D721Med (cell line): ENCODE data around the gene CLRN3.

ENCODE experiments used
- DNase-seq: peaks from one replicate; pipeline ENCODE4 v3.0.0; 2011; ENCODE audit warnings: low spot score; ENCODE audit not compliant: insufficient read length
- FAIRE-seq: peaks from 2 replicates; lab custom pipeline; 2011; peaks lifted over from hg19 to GRCh38; lab: Jason Lieb, UNC
- TF ChIP-seq, protein P1 (sequence below): IDR thresholded peaks from 2 replicates; pipeline ENCODE4 v1.5.1; 2012; ENCODE audit warnings: mild to moderate bottlenecking, control low read depth; ENCODE audit not compliant: insufficient read depth; ENCODE audit errors: missing control alignments

The CLRN3 gene

DNA sequence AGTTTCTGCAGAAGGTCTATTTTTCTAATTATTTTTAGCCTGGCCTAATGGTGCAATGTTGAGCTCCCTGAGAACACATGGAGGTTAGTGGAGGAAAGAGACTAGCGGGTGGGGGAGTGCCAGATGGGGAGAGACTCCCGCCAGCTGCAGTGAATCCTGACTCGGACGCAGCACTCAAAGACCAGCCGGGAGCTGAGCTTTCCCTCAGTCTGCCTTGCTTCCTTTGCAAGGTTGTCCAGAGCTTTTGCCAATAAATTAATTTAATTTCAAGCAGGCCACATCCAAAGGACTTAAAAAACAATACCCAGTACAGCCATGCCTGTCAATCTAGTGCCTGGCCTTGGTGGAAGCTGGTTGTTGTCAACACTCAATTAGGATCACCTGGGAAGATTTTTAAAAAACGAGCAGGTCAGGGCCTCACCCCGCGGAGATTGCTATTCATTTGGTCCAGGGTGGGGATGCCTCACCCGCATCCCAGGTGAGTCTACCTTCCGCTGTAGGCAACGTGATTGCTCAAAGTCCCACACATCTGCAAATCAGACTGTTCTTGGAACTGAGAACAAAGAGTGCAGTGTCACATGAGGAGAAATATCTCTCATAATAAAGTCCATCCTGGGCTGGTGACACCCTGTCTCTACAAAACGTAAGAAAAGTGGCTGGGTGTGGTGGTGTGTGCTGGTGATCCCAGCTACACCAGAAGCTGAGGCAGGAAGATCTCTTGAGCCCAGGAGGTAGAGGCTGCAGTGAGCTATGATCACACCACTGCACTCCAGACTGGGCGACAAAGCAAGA is 4.0 kb downstream of the CLRN3 start:
- FAIRE-seq (no peak), DNase-seq (no peak)
- TF ChIP-seq, protein P1, sequence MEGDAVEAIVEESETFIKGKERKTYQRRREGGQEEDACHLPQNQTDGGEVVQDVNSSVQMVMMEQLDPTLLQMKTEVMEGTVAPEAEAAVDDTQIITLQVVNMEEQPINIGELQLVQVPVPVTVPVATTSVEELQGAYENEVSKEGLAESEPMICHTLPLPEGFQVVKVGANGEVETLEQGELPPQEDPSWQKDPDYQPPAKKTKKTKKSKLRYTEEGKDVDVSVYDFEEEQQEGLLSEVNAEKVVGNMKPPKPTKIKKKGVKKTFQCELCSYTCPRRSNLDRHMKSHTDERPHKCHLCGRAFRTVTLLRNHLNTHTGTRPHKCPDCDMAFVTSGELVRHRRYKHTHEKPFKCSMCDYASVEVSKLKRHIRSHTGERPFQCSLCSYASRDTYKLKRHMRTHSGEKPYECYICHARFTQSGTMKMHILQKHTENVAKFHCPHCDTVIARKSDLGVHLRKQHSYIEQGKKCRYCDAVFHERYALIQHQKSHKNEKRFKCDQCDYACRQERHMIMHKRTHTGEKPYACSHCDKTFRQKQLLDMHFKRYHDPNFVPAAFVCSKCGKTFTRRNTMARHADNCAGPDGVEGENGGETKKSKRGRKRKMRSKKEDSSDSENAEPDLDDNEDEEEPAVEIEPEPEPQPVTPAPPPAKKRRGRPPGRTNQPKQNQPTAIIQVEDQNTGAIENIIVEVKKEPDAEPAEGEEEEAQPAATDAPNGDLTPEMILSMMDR = no peak

DNA sequence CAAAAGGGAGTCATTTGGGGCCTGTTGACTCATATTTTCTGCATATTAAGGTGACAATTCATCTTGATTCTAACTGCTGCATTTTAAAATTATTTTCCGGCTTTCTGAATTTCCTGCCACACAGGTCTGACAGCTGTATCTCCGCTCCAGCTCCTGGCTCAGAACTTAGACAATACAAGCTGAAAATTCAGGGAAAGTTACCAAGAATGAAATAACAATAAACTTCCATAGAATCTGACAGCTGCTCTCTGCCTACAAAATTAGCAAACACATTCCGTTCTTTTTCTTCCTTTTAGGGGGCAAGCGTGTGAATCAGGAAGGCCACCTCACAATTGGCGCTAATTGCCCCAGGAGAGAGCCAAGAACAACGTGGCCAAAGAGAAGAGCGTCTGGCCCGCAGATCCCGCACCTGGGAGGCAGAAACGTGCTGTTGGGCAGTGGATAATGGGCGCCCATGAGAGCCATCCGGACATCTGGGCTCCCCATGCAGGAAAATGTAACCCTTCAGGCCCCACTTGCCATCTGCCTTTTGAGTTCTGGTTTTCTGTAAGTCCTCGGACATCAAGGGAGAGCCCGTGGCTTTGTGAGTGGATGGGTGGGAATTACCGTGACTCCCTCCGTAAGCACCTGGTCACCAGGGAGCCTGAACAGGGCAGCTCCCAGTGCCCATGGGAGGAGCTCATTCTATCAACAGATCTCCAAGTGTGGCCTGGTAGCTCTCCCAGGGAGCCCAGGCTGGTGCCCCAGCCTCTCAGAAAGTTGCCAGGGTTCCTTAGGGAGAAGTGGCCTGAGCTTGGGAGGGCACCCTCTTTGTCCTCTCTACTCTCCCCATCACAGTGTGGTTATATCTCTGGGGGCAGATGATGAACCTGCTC is 5.0 kb downstream of the CLRN3 start:
- TF ChIP-seq, protein P1 = no peak
- no peak for FAIRE-seq

DNA sequence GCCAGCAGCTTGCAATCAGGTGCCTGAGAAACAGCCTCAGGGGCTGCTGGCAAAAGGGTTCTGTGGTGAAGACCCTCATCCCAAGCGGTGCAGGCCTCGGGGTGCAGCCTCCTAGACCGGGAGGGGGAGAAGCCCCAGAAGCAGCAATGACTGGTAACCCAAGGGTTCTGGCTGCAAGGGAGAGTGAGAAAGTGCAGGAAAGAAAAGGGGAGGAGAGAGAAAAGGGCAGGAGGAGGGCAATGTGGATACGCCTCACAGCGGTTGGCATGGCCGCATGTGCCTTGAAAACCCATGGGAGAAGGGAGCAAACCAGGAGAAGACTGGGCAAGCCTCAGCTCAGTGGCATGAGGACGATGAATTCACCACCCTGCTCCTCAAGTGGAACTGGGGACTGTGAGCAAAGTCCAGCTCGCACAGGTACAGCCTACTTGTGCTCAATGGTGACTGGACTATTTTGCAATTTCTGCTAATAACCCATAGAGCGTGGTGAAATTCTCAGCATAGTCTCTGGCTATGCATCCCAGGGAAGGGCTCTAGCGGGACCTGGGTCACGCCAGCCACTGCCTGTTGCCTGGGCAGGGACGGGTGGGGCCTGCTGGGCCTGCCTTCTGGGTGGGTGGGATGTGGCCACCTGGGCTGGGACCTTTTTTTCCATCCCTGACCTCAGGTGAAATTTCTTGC is 6.2 kb downstream of the CLRN3 start:
- DNase-seq (no peak), FAIRE-seq (no peak)
- TF ChIP-seq, protein P1 = no peak

More for the DNA sequence above, 5.0 kb downstream of the CLRN3 start:
- DNase-seq = no peak

DNA sequence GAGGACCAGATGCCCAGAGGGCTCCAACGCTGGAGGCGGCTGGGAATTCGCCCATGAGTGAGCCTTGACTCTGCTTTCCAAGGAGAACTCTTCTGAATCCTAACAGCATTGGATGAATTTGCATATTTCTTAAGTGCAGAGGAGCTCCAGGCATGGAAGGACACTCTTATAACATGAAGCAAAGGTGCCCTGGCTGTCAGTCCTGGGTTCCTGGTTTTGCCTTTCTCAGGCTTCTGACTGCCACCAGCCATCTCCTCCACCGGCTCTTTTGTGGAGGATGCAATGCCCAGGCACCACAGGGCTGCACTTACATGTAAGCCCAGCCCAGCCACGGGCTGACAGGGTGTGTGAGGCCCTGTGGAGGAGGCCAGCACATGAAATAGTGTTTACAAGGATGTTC is 8.2 kb downstream of the CLRN3 start:
- TF ChIP-seq, protein P1 = no peak
- FAIRE-seq = no peak
- DNase-seq = no peak

DNA sequence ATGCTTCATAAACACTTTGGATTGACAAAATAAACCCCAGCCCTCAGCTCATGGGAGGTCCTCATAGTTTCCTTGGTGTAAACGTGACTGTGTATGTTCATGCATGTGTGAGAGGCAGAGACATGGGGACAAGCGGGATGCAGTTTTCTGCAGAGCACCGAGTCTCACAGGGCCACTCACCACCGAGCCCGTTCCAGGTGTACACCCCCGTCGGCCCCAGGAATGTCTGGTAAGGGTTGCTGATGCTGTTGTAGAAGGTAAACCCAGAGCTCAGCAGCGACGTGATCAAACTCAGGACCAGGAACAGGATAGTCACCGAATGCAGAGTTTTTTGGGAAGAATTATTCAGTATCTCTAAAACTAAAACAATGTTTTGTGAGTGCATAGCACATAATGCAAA is 9.2 kb downstream of the CLRN3 start:
- no peak for DNase-seq
- TF ChIP-seq, protein P1 = no peak
- FAIRE-seq = no peak

DNA sequence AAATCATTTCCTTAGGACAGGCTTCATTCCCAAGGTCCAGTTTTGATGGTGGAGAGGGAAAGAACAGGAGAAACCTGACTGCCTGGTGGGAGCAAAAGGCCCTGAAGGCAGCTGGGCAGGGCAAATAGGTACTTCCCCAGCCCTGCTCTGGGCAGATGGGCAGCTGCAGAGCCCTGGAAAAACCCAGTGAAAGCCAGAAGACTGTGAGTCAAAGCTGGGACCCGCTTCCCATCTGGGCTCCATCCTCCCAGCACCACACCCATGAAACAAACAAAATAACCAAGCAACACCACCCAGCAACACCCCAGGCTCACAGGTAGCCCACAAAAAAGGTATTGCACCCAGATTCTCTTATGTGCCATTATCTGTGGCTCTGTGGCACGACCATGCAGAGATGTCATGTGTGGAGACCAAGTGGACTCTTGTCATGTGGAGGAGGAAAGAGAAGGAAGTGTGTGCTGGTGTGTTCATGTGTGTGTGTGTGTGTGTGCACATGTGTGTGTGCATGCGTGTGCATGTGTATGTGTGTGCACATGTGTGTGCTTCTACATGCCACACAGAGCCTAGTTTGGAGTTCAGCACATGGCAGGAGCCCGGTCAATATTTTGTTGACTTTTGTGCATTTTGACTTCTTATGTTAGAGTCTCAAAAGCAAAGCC is 9.8 kb downstream of the CLRN3 start:
- DNase-seq (no peak), FAIRE-seq (no peak)
- TF ChIP-seq, protein P1 = no peak
